GM12891 (cell line): ENCODE results near the gene FLYWCH2.

Source experiments
- PAX5 ChIP-seq: IDR thresholded peaks from 2 replicates; pipeline ENCODE4 v1.6.1; 2011; ENCODE audit warnings: low read length, moderate library complexity, mild to moderate bottlenecking; ENCODE audit not compliant: insufficient read depth, severe bottlenecking
- POLR2A ChIP-seq: IDR thresholded peaks from 2 replicates; pipeline ENCODE4 v1.6.1; 2011; ENCODE audit warnings: low read depth, low read length, control low read depth

DNA sequence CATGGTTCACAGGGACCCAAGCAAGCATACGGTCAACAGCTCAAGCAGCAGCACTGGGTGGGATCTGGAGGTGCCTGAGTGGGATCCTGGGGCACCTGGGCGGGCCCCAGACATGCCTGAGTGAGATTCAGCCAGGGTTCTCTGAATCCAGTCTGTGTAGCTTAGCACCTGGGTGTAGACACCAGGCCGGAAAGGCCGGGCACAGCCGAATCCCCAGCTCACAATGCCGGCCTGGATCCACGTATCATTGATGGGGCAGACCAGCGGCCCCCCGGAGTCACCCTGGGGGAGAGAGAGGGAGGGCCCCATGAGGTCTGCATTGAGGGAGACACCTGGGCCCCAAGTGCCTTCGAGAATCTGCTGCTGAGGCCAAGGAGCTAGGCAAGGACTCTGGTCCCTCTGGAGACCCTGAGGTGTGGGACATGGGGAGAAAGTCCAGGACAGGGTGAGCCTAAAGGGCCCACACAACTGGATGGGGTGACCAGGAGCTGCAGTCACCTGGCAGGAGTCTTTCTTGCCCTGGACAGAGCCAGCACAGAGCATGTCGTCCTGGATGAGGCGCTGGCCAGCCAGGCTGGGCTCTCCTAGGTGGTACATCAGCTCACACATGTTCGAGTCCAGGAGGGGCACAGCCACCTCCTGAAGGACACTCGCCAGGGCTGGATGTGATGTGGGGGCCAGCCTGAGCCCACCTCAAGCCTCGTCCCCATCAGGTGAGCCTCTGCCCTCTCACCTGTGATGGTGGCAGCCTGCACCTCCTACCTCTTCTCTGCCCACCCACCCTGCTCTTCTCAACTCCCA, 43.2 kb upstream of the FLYWCH2 start:
- TF ChIP-seq POLR2A (no peak), PAX5 (no peak)
